Measurements from ENCODE around the gene DNAJB5.
"Not testable (repeated sequence)": the region's sequence is repeated elsewhere in the genome, so short reads cannot be mapped to it uniquely, and the experiment has no call there.

DNAJB5 gene
- 2.5 to 2.8 reads per million in 2 donors for total RNA-seq

DNA sequence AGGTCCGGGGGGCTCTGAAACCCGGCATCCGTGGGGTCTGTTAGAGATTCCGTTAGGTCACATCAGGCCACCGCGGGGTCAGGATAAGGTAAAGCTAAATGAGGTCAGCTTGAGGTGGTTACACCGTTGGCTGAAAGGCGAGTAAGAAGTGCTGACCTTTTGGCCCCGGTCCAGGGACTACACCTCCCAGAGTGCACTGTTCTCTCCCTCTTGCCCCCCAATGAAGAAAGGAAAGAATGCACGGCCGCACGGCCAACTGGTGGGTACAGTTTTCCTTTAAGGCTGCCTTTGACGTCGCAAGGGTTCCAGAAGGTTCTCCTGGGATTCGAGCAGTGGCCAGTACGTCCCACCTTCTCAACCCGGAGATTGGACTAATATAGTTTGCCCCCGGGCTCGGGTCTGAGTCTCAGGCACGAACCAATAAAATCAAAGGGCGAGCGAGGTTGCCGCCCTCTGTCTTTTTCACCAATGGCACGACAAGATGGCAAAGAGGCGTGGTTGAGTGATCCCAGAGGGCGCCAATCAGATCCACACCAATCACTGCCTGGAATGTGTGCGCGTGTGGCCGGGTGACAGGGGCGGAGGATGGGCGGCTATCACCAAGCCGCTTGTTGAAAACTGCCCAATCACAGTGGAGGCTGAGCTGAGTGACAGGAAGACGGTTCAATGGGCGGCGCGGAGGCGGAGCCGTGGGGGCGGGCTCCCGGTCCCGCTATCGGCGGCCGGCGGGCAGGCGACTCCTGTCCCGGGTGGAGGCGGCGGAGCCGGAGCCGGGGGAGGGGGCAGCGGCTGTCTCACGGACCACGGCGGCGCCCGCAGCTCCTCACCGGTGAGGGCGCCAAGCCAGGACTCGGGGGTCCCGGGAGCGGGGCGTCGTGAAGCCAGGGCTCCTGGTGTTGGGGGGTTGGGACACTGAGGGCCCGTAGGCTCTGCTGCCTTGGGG lies at the start of gene DNAJB5:
Gene DNAJB5, plus strand, starts transcription at position 743 of the 943 bp plus-strand sequence. CDS start 886 bp downstream, outside the sequence.
- peak; percentile 87 for DNase-seq

DNA sequence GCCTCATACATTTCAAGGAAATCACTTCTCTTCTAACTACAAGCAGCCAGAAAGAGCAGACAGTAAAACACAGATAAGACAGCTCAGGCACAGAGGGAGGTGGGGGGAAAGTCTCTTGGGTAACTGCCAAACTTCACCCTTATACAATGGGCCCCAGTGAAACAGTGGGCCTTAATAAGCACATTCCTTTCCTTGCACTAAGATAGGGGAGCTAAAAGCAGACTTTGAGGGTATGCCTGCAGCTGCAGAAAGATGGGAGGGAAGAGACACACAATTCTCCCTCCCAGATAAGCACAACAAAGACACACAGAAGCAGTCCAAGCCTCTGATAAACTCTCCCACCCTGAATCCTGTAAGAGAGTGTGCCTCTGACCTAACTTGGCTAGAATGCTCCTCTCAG lies 49.6 kb upstream of the DNAJB5 start:
- not testable (repeated sequence) for DNase-seq

DNA sequence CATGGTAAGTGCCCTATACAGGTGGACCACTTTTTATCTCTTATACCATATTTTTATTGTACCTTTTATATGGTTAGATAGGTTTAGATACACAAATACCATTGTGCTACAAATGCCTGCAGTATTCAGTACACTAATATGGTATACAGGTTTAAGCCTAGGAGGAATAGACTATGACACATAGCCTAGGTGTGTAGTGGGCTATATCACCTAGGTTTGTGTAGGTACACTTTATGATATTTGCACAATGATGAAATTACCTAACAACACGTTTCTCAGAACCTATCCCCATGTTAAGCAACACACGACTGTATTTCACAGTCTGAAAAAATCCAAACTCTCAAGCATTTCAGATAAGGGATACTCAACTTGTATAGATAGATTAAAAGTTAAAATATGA lies 41.1 kb upstream of the DNAJB5 start:
- no peak for DNase-seq

- no peak for DNase-seq
These were observed 35.3 kb upstream of the DNAJB5 start for GRCh38 chr9:34954225-34954624.

GRCh38 chr9:34956066-34956465 lies 33.5 kb upstream of the DNAJB5 start:
- not testable (repeated sequence) for DNase-seq

- no peak for DNase-seq
These were observed 32.9 kb upstream of the DNAJB5 start for GRCh38 chr9:34956648-34957047.

- DNase-seq: no peak
These were observed 31.8 kb upstream of the DNAJB5 start, which contains the start of gene PHF24 for GRCh38 chr9:34957492-34958410. PHF24 (plus strand) TSS chr9:34958285; CDS start chr9:34971299, 13,014 bp downstream.

- no peak for DNase-seq
These were observed 31.0 kb upstream of the DNAJB5 start for GRCh38 chr9:34958411-34958982.

GRCh38 chr9:34959461-34959860 lies 30.1 kb upstream of the DNAJB5 start:
- no peak for DNase-seq

GRCh38 chr9:34961574-34962490 lies 27.7 kb upstream of the DNAJB5 start:
- no peak for DNase-seq

GRCh38 chr9:34962546-34962945 lies 27.0 kb upstream of the DNAJB5 start:
- no peak for DNase-seq

GRCh38 chr9:34963552-34963951 lies 26.0 kb upstream of the DNAJB5 start:
- no peak for DNase-seq

- DNase-seq: no peak
These were observed 25.1 kb upstream of the DNAJB5 start for GRCh38 chr9:34964458-34964857.

DNA sequence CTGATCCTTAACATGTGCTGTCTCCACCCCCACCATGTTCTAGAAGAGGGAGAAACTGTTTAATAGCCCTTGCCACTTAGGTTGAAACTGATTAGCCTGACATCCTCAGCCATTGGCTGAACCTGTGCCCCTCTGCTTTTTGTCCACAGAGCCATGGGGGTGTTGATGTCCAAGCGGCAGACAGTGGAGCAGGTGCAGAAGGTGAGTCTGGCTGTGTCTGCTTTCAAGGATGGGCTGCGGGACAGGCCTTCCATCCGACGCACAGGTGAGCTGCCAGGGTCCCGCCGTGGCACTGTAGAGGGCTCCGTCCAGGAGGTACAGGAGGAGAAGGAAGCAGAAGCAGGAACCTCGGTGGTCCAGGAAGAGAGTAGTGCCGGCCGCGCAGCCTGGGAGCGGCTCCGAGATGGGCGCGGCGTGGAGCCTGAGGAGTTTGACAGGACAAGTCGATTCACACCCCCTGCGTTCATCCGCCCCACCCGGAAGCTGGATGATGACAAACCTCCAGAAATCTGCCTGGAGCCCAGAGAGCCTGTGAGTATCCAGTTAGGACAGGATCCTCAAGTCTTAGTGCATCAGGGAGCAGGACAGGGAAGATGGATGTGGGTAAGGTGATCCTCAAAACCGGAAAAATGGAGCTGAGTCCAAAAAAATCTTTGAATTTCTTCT lies 18.3 kb upstream of the DNAJB5 start:
- DNase-seq: no peak

DNA sequence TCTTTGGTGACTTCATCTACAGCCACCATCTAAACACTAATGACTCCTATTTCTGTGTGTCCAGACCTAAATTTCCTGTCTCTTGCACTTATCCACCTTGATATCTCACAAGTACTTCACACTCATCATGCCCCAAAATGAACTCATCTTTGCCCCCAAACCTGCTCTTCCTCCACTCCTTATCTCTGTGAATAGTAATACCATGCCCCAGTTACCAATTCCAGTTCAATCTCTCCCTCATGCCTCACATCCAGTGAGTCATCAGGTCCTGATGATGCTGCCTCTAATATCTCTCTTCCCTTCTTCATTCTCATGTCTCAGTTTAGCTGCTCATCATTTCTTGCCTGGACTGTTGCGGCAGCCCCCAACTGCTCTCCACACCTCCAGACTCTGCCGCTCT lies 14.9 kb upstream of the DNAJB5 start:
- no peak for DNase-seq

- no peak for DNase-seq
These were observed 13.1 kb upstream of the DNAJB5 start for GRCh38 chr9:34976441-34976840.

- DNase-seq: no peak
These were observed 12.6 kb upstream of the DNAJB5 start for GRCh38 chr9:34976992-34977391.

- DNase-seq: no peak
These were observed 9.3 kb upstream of the DNAJB5 start for GRCh38 chr9:34980181-34980761.

DNA sequence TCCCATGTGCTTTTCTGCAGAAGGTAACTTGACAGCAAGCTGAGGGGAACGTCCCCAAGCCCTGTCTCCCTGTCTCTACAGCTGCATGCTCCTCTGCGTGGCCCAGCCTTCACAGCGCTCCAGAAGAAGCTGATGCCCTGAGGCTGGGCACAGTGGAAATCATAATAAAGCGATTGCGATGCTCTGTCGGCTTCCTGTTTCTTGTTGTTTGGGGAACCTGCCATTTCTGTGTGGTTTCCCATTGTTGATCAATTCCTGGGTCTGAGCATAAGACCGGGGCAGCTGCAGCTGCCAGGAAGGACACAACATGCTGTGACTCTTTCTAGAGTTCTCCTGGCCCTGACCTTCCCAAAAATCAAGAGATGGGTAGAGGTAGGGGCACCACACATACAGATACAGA lies 7.2 kb upstream of the DNAJB5 start:
- DNase-seq: no peak

GRCh38 chr9:34983209-34983608 lies 6.3 kb upstream of the DNAJB5 start:
- no peak for DNase-seq

DNA sequence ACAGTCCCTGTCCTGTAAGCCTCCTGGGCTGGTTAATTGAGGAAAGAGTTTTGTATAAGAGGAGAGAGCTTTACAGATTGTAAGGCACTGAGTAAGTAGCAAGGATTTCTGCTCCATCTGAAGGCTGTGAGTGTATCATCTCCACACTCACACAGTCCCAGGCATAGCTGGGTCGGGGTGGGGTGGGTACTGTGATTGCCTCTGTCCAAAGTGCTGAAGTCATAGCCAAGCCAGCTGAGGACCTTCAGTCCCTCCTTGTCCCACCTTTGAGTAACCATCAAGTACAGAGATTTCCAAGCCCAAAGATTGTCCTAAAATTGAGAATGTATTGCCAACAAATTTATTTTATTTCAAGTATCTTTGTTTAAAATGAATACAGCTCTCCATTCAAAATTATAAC lies 5.5 kb upstream of the DNAJB5 start:
- DNase-seq: no peak
